ENCODE data around the gene SMCHD1.

The SMCHD1 gene

DNA sequence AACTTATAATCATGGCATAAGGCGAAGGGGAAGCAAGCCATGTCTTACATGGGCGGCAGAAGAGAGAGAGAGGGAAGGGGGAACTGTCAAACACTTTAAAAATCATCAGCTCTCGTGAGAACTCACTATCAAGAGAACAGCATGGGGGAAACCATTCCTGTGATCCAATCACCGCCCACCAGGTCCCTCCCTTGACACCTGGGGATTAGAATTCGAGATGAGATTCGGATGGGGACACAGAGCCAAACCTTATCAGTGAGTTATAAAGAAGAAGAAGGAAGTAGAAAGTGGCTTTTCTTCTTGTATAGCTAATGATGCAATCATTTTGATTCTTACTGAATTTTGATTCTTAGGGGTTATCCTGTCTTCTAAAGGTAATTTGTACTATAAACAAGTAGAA is 51.4 kb downstream of the SMCHD1 start:
- CTCF ChIA-PET: no interaction called here
- TF ChIP-seq CTBP1 (IDR thresholded peaks at IDR 0.05; ENCODE audit: borderline replicate concordance) (no peak), HDGF (IDR thresholded peaks at IDR 0.05; ENCODE audit: borderline replicate concordance) (no peak), NFRKB (IDR thresholded peaks at IDR 0.05) (no peak), TARDBP (IDR thresholded peaks at IDR 0.05) (no peak), ZNF384 (IDR thresholded peaks at IDR 0.05) (no peak), FOXK2 (IDR thresholded peaks at IDR 0.05) (no peak), BHLHE40 (IDR thresholded peaks at IDR 0.05; ENCODE audit: borderline replicate concordance) (no peak), L3MBTL2 (conservative IDR thresholded peaks at IDR 0.05) (no peak), SP1 (IDR thresholded peaks at IDR 0.05) (no peak), LEF1 (IDR thresholded peaks at IDR 0.05; ENCODE audit: borderline replicate concordance) (no peak), ARNT (IDR thresholded peaks at IDR 0.05) (no peak), ELF4 (IDR thresholded peaks at IDR 0.05) (no peak), FOXM1 (IDR thresholded peaks at IDR 0.05; ENCODE audit: borderline replicate concordance) (no peak), SUZ12 (IDR thresholded peaks at IDR 0.05) (no peak), FOXA1 (IDR thresholded peaks at IDR 0.05) (no peak)
- TF ChIP-seq, protein P1, sequence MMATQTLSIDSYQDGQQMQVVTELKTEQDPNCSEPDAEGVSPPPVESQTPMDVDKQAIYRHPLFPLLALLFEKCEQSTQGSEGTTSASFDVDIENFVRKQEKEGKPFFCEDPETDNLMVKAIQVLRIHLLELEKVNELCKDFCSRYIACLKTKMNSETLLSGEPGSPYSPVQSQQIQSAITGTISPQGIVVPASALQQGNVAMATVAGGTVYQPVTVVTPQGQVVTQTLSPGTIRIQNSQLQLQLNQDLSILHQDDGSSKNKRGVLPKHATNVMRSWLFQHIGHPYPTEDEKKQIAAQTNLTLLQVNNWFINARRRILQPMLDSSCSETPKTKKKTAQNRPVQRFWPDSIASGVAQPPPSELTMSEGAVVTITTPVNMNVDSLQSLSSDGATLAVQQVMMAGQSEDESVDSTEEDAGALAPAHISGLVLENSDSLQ (IDR thresholded peaks at IDR 0.05): no peak
- DNase-seq (ENCODE audit: extremely low spot score): no peak
- POLR2A ChIA-PET: no interaction called here

DNA sequence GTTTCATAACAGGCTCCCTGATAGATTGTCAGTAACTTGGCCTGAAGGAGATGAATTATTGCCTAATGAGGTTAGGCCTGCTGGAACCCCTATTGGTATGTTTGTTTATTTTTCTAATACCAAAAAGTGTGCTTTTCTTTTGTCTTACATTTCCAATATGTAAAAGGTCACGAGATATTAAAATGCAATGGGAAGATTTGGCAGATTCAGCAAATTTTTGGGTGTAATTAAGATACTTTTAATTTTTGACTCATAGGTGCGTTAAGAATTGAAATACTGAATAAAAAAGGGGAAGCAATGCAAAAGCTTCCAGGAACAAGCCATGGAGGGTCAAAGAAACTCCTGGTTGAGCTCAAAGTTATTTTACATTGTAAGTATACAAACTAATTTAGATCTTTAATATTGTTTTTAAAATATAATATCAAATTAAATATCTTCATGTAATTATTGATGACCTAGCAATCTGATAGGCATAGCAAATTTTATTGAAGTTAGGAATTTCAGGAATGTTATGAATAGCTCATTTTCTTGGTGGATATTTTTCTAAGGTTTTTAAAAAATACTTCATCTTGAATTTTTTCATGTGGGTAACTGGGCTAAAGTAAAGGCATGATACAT is 52.1 kb downstream of the SMCHD1 start:
- no peak for DNase-seq (ENCODE audit: extremely low spot score)
- CTCF ChIA-PET: no interaction called here
- POLR2A ChIA-PET: no interaction called here

DNA sequence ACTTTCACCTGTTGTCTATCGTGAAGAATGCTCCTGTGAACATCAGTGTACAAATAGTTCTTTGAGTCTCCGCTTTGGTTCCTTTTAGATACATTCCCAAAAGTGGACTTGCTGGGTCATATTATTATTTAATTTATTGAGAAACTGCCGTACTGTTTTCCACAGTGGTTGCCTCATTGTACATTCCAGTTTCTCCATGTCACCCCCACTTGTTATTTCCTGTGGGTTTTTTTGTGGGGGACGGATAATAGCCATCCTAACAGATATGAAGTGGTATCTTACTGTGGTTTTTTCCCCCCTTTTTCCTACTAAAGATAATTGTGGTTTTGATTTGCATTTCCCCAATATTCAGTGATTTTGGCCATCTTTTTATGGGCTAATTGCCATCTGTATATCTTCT is 53.8 kb downstream of the SMCHD1 start:
- CTCF ChIA-PET: no interaction called here
- TF ChIP-seq SP1 (IDR thresholded peaks at IDR 0.05): no peak
- no peak for TF ChIP-seq HDGF (IDR thresholded peaks at IDR 0.05; ENCODE audit: borderline replicate concordance)
- TF ChIP-seq FOXM1 (IDR thresholded peaks at IDR 0.05; ENCODE audit: borderline replicate concordance): no peak
- no peak for TF ChIP-seq LEF1 (IDR thresholded peaks at IDR 0.05; ENCODE audit: borderline replicate concordance)
- TF ChIP-seq ARNT (IDR thresholded peaks at IDR 0.05): no peak
- TF ChIP-seq, protein P1 (IDR thresholded peaks at IDR 0.05): no peak
- no peak for DNase-seq (ENCODE audit: extremely low spot score)
- POLR2A ChIA-PET: no interaction called here

More for the DNA sequence above, 52.1 kb downstream of the SMCHD1 start:
- TF ChIP-seq BHLHE40 (IDR thresholded peaks at IDR 0.05; ENCODE audit: borderline replicate concordance) (no peak), FOXA1 (IDR thresholded peaks at IDR 0.05) (no peak), FOXK2 (IDR thresholded peaks at IDR 0.05) (no peak), FOXM1 (IDR thresholded peaks at IDR 0.05; ENCODE audit: borderline replicate concordance) (no peak), ARNT (IDR thresholded peaks at IDR 0.05) (no peak), TARDBP (IDR thresholded peaks at IDR 0.05) (no peak), HDGF (IDR thresholded peaks at IDR 0.05; ENCODE audit: borderline replicate concordance) (no peak), ZNF384 (IDR thresholded peaks at IDR 0.05) (no peak), SP1 (IDR thresholded peaks at IDR 0.05) (no peak), SUZ12 (IDR thresholded peaks at IDR 0.05) (no peak), NFRKB (IDR thresholded peaks at IDR 0.05) (no peak), ELF4 (IDR thresholded peaks at IDR 0.05) (no peak), LEF1 (IDR thresholded peaks at IDR 0.05; ENCODE audit: borderline replicate concordance) (no peak), CTBP1 (IDR thresholded peaks at IDR 0.05; ENCODE audit: borderline replicate concordance) (no peak), L3MBTL2 (conservative IDR thresholded peaks at IDR 0.05) (no peak)
- TF ChIP-seq, protein P1 (IDR thresholded peaks at IDR 0.05): no peak

DNA sequence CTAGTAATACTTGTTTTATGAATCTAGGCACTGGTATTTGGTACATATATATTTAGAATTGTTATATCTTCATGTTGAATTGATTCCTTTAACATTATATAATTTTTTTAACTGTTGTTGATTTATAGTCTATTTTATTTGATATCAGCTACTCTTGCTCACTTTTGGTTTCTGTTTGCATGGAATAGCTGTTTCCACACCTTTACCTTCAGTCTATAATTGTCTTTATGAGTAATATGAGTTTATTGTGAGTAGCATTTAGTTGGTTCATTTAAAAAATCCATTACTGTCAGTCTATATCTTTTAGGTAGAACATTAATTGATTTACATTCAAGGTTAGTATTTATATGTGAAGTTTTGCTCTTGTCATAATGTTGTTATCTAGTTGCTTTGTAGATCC is 58.6 kb downstream of the SMCHD1 start:
- no peak for DNase-seq (ENCODE audit: extremely low spot score)
- CTCF ChIA-PET: no interaction called here
- POLR2A ChIA-PET: no interaction called here
- TF ChIP-seq SUZ12 (IDR thresholded peaks at IDR 0.05) (no peak), ZNF384 (IDR thresholded peaks at IDR 0.05) (no peak), BHLHE40 (IDR thresholded peaks at IDR 0.05; ENCODE audit: borderline replicate concordance) (no peak), L3MBTL2 (conservative IDR thresholded peaks at IDR 0.05) (no peak), LEF1 (IDR thresholded peaks at IDR 0.05; ENCODE audit: borderline replicate concordance) (no peak), NFRKB (IDR thresholded peaks at IDR 0.05) (no peak), ELF4 (IDR thresholded peaks at IDR 0.05) (no peak), FOXM1 (IDR thresholded peaks at IDR 0.05; ENCODE audit: borderline replicate concordance) (no peak), ARNT (IDR thresholded peaks at IDR 0.05) (no peak), SP1 (IDR thresholded peaks at IDR 0.05) (no peak), TARDBP (IDR thresholded peaks at IDR 0.05) (no peak), HDGF (IDR thresholded peaks at IDR 0.05; ENCODE audit: borderline replicate concordance) (no peak), CTBP1 (IDR thresholded peaks at IDR 0.05; ENCODE audit: borderline replicate concordance) (no peak), FOXK2 (IDR thresholded peaks at IDR 0.05) (no peak)
- TF ChIP-seq, protein P1 (IDR thresholded peaks at IDR 0.05): no peak

DNA sequence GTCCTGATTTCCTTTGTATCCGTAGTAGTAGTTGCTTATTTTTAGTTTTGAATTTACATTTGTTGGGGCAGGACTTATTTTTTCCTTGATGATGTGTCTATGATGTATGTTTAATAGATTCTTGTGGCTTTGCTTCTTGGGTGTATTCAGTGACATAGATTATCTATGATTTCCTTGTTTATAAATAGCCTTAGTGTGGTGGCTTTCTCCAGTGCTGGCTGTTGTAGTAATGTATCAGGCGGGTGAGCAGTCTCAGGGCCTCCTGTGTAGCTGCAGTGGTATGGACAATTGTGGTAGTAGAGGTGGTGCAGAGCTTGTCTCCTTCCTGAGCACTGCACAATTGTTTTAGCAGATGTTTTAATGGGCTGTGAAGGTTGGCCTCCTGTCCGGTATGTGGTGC is 60.5 kb downstream of the SMCHD1 start:
- no peak for TF ChIP-seq CTBP1 (IDR thresholded peaks at IDR 0.05; ENCODE audit: borderline replicate concordance)
- no peak for TF ChIP-seq FOXK2 (IDR thresholded peaks at IDR 0.05)
- ChIA-PET CTCF (no interaction called here), POLR2A (no interaction called here)
- no peak for DNase-seq (ENCODE audit: extremely low spot score)

Measured in HEK293T (cell line).